ENCODE measurements around the gene CD63.
A peak's percentile ranks its signal among the peaks of the same experiment; 100 is the strongest.

CD63 gene

DNA sequence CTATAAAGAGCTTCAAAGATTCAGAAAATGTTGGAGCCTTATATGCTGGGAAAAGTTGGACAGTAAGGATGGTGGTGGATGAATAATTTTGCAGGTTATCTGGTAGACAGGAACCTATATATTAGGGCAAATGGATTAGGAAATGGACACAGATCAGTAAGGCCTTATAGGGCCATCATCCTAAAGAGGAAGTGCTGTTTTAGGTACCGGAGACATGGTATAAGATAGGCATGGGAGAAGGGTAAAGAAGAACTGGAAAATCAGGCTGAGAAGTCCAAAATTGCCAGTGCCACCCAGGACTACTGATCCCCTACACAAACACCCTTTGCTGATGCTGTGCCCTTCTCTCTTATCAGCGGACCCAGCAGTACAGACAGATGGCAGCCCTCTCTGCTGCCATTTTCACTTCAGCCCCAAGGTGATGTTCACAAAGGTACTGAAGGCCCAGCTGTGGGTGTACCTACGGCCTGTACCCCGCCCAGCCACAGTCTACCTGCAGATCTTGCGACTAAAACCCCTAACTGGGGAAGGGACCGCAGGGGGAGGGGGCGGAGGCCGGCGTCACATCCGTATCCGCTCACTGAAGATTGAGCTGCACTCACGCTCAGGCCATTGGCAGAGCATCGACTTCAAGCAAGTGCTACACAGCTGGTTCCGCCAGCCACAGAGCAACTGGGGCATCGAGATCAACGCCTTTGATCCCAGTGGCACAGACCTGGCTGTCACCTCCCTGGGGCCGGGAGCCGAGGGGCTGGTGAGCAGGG, 19.6 kb upstream of the CD63 start:
- Histone ChIP-seq H3K27me3 (ENCODE audit: control insufficient read depth, insufficient read depth, low read length) (no peaks in the 10 kb centered on the region), H3K9me3 (ENCODE audit: control insufficient read depth, insufficient read depth, low read length) (no peaks in the 10 kb centered on the region), H3K4me3 (ENCODE audit: low read depth, low read length) (0 out of 2 replicates have a peak overlapping the region, but pooled peaks have one; percentile 87), H3K36me3 (ENCODE audit: control insufficient read depth, insufficient read depth, low read length) (peaks cover 63% of the 10 kb centered on the region), H3K27ac (ENCODE audit: low read depth, low read length) (no peak overlapping the region), H3K9ac (ENCODE audit: low read depth, low read length) (no peak overlapping the region), H3K4me1 (ENCODE audit: control insufficient read depth, insufficient read depth, low read length) (peaks cover 42% of the 10 kb centered on the region)

GRCh38 chr12:55746913-55747231, 18.1 kb upstream of the CD63 start:
- H3K9me3 ChIP-seq (ENCODE audit: control insufficient read depth, insufficient read depth, low read length), result no peaks in the 10 kb centered on the region
- peaks cover 50% of the 10 kb centered on the region for H3K36me3 ChIP-seq (ENCODE audit: control insufficient read depth, insufficient read depth, low read length)
- H3K27ac ChIP-seq (ENCODE audit: low read depth, low read length), result peak overlapping the region; percentile 94
- H3K9ac ChIP-seq (ENCODE audit: low read depth, low read length), result no peak overlapping the region
- no peaks in the 10 kb centered on the region for H3K27me3 ChIP-seq (ENCODE audit: control insufficient read depth, insufficient read depth, low read length)
- H3K4me1 ChIP-seq (ENCODE audit: control insufficient read depth, insufficient read depth, low read length), result peaks cover 48% of the 10 kb centered on the region
- peak overlapping the region; percentile 87 for H3K4me3 ChIP-seq (ENCODE audit: low read depth, low read length)

DNA sequence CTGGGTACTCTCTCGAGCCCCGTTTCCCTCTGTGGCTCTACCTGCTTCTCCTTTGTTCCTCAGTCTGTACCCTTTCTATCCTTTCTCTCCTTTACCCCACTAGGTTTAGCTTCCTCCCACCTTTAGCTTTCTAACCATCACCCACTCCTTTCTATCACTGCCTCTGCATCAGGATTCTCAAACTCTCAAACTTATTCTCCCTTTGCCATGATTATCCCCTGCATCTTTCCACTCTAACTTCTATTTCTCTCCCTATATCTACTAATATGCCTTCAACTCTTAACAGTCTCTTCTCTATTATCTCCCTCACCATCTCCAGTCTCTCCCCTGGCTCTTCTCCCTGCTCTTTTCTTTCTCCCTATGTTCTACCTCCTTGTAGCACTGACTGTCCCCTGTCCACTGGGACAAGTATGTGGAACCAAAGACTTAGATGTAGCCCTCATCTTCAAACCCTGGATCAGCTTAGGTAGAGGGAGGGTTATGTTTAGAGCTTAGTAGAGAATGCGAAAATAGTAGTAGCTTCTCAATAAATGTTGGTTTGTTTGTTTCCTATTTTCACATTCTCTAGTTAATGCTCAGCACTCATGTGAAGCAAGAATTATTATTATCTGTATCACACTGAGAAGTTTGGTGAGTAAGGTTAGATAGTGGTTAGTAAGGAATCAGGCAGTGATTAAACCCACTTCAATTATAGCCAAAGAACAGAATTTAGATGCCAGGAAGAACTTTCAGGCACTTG, 17.5 kb upstream of the CD63 start:
- peaks cover 44% of the 10 kb centered on the region for H3K36me3 ChIP-seq (ENCODE audit: control insufficient read depth, insufficient read depth, low read length)
- H3K9me3 ChIP-seq (ENCODE audit: control insufficient read depth, insufficient read depth, low read length), result no peaks in the 10 kb centered on the region
- peak overlapping the region; percentile 53 for H3K9ac ChIP-seq (ENCODE audit: low read depth, low read length)
- peaks cover 51% of the 10 kb centered on the region for H3K4me1 ChIP-seq (ENCODE audit: control insufficient read depth, insufficient read depth, low read length)
- peak overlapping the region; percentile 87 for H3K4me3 ChIP-seq (ENCODE audit: low read depth, low read length)
- no peaks in the 10 kb centered on the region for H3K27me3 ChIP-seq (ENCODE audit: control insufficient read depth, insufficient read depth, low read length)
- peak overlapping the region; percentile 94 for H3K27ac ChIP-seq (ENCODE audit: low read depth, low read length)

DNA sequence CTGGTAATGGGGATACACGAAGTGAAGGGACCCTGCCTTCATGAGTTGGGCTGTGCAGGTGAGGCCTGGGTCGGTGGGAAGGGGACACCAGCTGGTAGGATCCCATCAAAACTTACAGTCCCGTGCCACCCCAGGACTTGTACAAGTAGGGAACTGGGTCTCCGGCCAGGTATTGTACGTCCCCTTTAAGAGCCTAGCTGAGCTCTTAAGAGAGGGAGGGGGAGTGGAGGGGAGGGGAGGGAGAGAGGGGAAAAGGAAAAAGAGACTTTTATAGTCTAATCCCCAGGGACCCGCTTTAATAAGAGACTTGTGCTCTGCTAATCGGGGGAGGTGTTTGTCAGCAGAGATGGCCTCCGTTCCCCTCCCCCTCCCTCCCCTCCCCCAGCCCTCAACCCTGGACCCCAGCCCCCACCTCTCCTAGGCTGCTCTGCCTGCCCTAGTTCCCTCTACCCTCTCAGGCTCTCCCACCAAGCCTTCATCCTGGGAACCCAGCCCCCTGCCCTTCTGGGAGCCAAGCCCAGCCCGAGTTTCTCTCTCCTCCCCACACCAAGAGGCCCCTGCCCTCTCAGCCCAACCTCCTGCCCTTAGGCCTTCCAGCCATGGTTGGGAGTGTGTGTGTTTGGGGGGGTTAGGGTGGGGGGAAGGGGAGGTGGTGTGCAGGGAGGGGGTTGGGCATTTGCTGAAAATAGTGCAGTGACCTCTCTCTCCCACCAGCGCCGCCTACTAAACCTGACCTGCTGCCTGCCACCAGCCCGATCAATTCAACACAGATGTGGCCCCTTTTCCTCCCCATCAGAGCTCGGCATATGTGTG, 16.8 kb upstream of the CD63 start:
- H3K36me3 ChIP-seq (ENCODE audit: control insufficient read depth, insufficient read depth, low read length), result peaks cover 37% of the 10 kb centered on the region
- peak overlapping the region; percentile 87 for H3K4me3 ChIP-seq (ENCODE audit: low read depth, low read length)
- no peaks in the 10 kb centered on the region for H3K9me3 ChIP-seq (ENCODE audit: control insufficient read depth, insufficient read depth, low read length)
- no peaks in the 10 kb centered on the region for H3K27me3 ChIP-seq (ENCODE audit: control insufficient read depth, insufficient read depth, low read length)
- H3K27ac ChIP-seq (ENCODE audit: low read depth, low read length), result peak overlapping the region; percentile 94
- H3K4me1 ChIP-seq (ENCODE audit: control insufficient read depth, insufficient read depth, low read length), result peaks cover 49% of the 10 kb centered on the region
- H3K9ac ChIP-seq (ENCODE audit: low read depth, low read length), result peak overlapping the region; percentile 54

DNA sequence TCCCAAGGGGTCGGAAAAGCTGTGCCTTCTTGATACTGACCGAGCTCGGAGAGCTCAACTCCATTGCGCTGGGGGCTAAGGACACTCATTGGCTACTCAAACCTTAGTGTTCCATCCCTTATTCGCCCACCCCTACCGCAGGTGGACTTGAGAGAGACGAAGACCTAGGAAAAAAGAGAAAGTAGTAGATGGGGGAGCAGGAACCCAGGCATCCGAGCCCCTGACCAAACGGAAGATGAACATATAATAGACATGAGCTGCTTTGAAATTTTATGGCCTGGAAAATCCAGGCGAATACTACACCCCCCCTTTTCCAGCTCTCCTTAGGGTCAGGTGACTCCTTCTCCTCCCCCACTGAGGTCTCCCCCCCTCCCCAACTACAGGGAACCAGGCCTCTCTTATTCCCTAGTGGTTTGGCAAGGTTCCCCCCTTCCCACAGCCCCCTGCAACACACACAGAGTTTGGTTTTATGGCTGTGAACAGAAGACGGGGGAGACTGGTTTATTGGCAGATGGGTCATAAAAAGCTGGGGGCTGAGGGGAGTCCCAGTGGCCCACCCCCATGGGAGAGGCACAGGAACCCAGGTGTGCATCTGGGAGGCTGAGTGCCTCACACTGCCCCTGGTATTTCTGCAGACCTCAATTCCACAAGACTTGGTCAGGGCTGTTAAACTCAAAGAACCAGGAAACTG, 15.7 kb upstream of the CD63 start:
- peak overlapping the region; percentile 43; the same call in 1 of the 2 replicates for H3K9ac ChIP-seq (ENCODE audit: low read depth, low read length)
- peaks cover 46% of the 10 kb centered on the region for H3K4me1 ChIP-seq (ENCODE audit: control insufficient read depth, insufficient read depth, low read length)
- H3K27ac ChIP-seq (ENCODE audit: low read depth, low read length), result peak overlapping the region; percentile 94

DNA sequence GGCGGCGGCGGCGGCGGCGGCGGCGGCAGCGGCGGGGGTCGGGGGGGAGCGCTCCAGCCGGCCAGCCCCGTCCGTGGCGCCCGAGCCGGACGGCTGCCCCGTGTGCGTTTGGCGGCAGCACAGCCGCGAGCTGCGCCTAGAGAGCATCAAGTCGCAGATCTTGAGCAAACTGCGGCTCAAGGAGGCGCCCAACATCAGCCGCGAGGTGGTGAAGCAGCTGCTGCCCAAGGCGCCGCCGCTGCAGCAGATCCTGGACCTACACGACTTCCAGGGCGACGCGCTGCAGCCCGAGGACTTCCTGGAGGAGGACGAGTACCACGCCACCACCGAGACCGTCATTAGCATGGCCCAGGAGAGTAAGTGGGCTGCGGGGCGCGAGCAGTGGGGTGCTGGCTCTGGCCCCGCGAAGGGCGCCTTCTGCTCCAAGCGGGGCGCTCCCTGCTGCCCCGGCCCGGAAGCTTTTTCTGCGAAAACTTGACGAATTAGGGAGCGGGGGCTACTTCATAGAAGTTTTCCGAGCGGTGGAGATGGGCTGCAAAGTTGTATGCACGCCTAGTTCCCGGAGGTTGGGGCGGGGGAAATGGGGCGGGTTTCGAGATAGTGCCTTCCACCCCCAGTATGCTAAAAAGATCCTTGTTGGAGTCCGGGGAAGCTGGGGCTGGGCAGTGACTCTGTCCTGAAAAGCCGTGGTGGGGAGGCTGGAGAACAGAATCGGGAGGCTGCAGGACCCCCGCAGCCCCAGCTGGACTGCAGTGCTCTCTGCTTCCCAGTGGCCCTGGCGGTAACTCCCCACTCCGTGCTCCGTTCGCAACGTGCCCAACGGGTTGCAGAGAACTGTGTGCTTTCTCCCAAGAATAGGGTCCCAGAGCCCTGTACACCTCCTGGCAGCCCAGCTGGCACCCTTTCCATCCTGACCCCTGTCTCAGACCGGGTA, 14.9 kb upstream of the CD63 start:
- peak overlapping the region; percentile 94 for H3K27ac ChIP-seq (ENCODE audit: low read depth, low read length)
- no peaks in the 10 kb centered on the region for H3K27me3 ChIP-seq (ENCODE audit: control insufficient read depth, insufficient read depth, low read length)

More for the DNA sequence above, 15.7 kb upstream of the CD63 start:
- Histone ChIP-seq H3K9me3 (ENCODE audit: control insufficient read depth, insufficient read depth, low read length) (no peaks in the 10 kb centered on the region), H3K4me3 (ENCODE audit: low read depth, low read length) (peak overlapping the region; percentile 87), H3K27me3 (ENCODE audit: control insufficient read depth, insufficient read depth, low read length) (no peaks in the 10 kb centered on the region), H3K36me3 (ENCODE audit: control insufficient read depth, insufficient read depth, low read length) (peaks cover 27% of the 10 kb centered on the region)

GRCh38 chr12:55742719-55743405, 14.1 kb upstream of the CD63 start, which contains the start of gene GDF11:
GDF11 (plus strand) TSS chr12:55743122; CDS start chr12:55743317, 195 bp downstream.
- Histone ChIP-seq H3K9me3 (ENCODE audit: control insufficient read depth, insufficient read depth, low read length) (no peaks in the 10 kb centered on the region), H3K4me1 (ENCODE audit: control insufficient read depth, insufficient read depth, low read length) (peaks cover 37% of the 10 kb centered on the region), H3K27me3 (ENCODE audit: control insufficient read depth, insufficient read depth, low read length) (no peaks in the 10 kb centered on the region), H3K4me3 (ENCODE audit: low read depth, low read length) (peak within 1 kb of the TSS; percentile 87), H3K36me3 (ENCODE audit: control insufficient read depth, insufficient read depth, low read length) (peaks cover 10% of the 10 kb centered on the region), H3K9ac (ENCODE audit: low read depth, low read length) (peak within 1 kb of the TSS; percentile 71), H3K27ac (ENCODE audit: low read depth, low read length) (peak within 1 kb of the TSS; percentile 94)

More for the DNA sequence above, 14.9 kb upstream of the CD63 start:
- Histone ChIP-seq H3K9ac (ENCODE audit: low read depth, low read length) (peak overlapping the region; percentile 71), H3K4me3 (ENCODE audit: low read depth, low read length) (peak overlapping the region; percentile 87), H3K36me3 (ENCODE audit: control insufficient read depth, insufficient read depth, low read length) (peaks cover 18% of the 10 kb centered on the region), H3K9me3 (ENCODE audit: control insufficient read depth, insufficient read depth, low read length) (no peaks in the 10 kb centered on the region), H3K4me1 (ENCODE audit: control insufficient read depth, insufficient read depth, low read length) (peaks cover 42% of the 10 kb centered on the region)

- H3K4me3 ChIP-seq (ENCODE audit: low read depth, low read length), result peak overlapping the region; percentile 59
- H3K27me3 ChIP-seq (ENCODE audit: control insufficient read depth, insufficient read depth, low read length), result no peaks in the 10 kb centered on the region
- no peaks in the 10 kb centered on the region for H3K9me3 ChIP-seq (ENCODE audit: control insufficient read depth, insufficient read depth, low read length)
- H3K36me3 ChIP-seq (ENCODE audit: control insufficient read depth, insufficient read depth, low read length), result 0 out of 2 replicates have a peak, but pooled peaks cover 4% of the 10 kb centered on the region
- H3K4me1 ChIP-seq (ENCODE audit: control insufficient read depth, insufficient read depth, low read length), result peaks cover 36% of the 10 kb centered on the region
- no peak overlapping the region for H3K9ac ChIP-seq (ENCODE audit: low read depth, low read length)
- H3K27ac ChIP-seq (ENCODE audit: low read depth, low read length), result peak overlapping the region; percentile 43
Measured at GRCh38 chr12:55741931-55742680, 13.3 kb upstream of the CD63 start.

GRCh38 chr12:55739025-55739378, 10.2 kb upstream of the CD63 start:
- no peak overlapping the region for H3K4me3 ChIP-seq (ENCODE audit: low read depth, low read length)
- H3K36me3 ChIP-seq (ENCODE audit: control insufficient read depth, insufficient read depth, low read length), result no peaks in the 10 kb centered on the region
- H3K4me1 ChIP-seq (ENCODE audit: control insufficient read depth, insufficient read depth, low read length), result peaks cover 22% of the 10 kb centered on the region
- no peak overlapping the region for H3K9ac ChIP-seq (ENCODE audit: low read depth, low read length)
- H3K27me3 ChIP-seq (ENCODE audit: control insufficient read depth, insufficient read depth, low read length), result no peaks in the 10 kb centered on the region
- no peaks in the 10 kb centered on the region for H3K9me3 ChIP-seq (ENCODE audit: control insufficient read depth, insufficient read depth, low read length)
- no peak overlapping the region for H3K27ac ChIP-seq (ENCODE audit: low read depth, low read length)

Data from HUES48 (cell line).